RPMI8226 (cell line): Measurements from ENCODE around the gene OXGR1.

Experiments used
- DNase-seq: peaks from one replicate; pipeline ENCODE4 v3.0.0-alpha.2; 2015

Gene OXGR1

DNA sequence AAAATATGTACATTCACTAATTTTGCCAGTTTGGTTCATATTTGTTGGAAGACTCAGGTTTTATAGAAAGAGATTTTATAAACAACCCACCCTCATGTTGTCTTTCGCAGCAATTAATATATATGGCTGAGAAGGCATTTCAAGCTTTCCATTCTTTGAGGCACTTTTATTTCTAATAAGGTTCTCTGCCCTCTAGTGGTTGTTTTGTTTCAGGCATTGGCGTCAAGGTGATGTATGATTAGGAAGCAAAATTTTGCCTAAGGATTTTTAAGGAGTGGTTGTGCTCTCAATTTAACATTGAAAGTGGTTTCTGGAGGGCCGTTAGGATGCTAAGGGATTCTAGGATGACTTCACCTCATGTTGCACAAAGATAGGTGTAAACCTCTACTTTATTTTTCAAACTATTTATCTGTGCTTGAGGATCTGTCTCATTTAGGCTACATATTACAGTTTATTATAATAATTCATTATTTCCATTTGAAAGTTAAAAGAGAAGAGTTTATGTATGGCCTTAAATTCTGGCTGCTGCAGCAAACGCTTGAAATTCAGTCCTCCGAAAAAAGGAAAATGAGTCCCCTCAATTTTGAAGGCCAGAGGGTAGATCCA, 35.9 kb downstream of the OXGR1 start:
- DNase-seq = peak; percentile 34

- no peak for DNase-seq
These were observed 41.7 kb downstream of the OXGR1 start for GRCh38 chr13:96952595-96952994.

GRCh38 chr13:96948127-96948526, 46.1 kb downstream of the OXGR1 start:
- peak; percentile 19 for DNase-seq

DNA sequence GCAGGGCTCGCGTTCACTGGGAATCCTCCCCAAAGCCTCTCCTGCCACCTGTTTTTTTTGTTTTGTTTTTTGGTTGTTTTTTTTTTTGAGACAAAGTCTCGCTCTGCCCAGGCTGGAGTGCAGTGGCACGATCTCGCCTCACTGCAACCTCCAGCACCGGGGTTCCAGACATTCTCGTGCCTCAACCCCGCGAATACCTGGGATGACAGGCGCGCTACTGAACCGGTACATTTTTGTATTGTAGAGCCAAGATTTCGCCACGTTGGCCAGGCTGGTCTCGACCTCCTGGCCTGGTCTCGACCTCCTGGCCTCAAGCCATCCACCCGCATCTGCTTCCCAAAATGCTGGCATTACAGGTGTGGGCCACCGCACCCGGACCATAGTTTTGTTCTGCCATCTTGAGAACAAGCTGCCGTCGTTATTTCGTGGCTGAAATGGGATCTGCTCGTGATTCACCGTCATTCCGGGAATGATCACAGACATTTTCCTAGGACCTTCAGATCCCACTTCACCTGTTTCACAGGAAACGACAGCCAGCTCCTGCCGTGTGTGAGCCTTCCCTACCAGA, 46.8 kb downstream of the OXGR1 start:
- DNase-seq = no peak

GRCh38 chr13:96946709-96947311, 47.5 kb downstream of the OXGR1 start:
- no peak for DNase-seq

DNA sequence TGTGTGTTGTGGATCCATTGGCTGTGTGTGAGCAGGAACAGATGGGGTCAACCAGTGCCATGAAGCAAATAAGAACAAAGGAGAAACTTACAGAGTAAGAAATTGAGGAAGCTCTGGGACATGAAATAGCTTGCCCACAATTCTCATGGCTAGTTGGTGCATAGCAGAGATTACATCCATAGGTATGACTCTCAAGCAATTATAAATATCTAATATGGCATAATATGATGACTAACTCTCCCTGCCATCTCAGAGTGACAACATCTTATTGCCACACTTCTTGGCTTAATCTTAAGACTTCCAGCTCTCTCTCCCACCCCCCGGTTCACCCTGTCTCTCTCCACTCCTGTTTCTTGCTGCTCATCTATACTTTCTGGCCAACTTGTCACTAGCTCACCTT, 53.3 kb downstream of the OXGR1 start:
- no peak for DNase-seq

DNA sequence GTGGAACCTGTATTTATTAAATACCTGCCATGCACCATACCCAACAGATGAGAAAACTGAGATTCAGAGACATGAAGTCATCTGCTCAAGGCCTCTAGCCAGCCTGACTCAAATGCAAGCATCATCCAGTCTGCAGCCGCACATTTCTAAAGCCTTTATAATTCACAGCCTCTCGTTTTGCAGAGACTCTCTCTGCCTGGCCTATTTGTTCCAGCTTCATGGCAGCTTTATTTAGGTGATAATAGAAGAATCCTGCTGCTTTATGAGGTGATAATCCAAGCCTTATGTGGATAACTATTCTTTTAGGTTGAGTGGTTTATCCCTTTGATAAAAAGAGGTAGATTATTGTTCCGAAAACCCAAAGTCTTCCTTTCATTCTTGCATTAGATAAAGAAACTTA, 58.4 kb downstream of the OXGR1 start:
- DNase-seq = no peak
